GM12878 (cell line): ENCODE results near the gene IPO8. TPM values are rescaled to one million over a fixed set of nuclear protein-coding genes. Genes with fewer than 3 reads are reported as not detected.

Experiments
- ATAC-seq: fragments of 200-7000 bp; cut with Tn5 transposase; 3 replicates; pipeline ENCODE4 v1.9.1; 2020; ENCODE audit warnings: mild to moderate bottlenecking, moderate library complexity
- BruUV-seq: library from RNA; stranded (reverse); fragments of 400-500 nt; replicated peaks from 2 replicates; lab custom pipeline; 2021; lab: Mats Ljungman, UMichigan
- CTCF ChIA-PET: fragments of 300-600 bp; sonication (Branson Sonifier 250); formaldehyde crosslinking; extraction: SDS; loops from one replicate; lab custom pipeline; 2021; ENCODE audit warnings: inconsistent platforms; lab: Yijun Ruan, JAX
- POLR2A ChIA-PET: fragments of 350-600 bp; formaldehyde crosslinking; extraction: SDS; loops from one replicate; lab custom pipeline; 2021; ENCODE audit warnings: inconsistent platforms; lab: Charles Lee
- RAD21 ChIA-PET: fragments of 300-600 bp; sonication (Branson Sonifier 250); formaldehyde crosslinking; loops from one replicate; lab custom pipeline; 2023; ENCODE audit warnings: antibody characterized with exemption; ENCODE audit not compliant: unreplicated experiment; lab: Charles Lee
- SMC1A ChIA-PET: fragments of 300-600 bp; sonication (Branson Sonifier 250); formaldehyde crosslinking; loops from one replicate; lab custom pipeline; 2023; ENCODE audit not compliant: unreplicated experiment, uncharacterized antibody; lab: Charles Lee
- DNase-seq: peaks from one replicate; pipeline ENCODE4 v3.0.0-alpha.2; 2011; ENCODE audit warnings: low read depth, low spot score
- FAIRE-seq: peaks from 3 replicates; lab custom pipeline; 2011; peaks lifted over from hg19 to GRCh38; lab: Jason Lieb, UNC
- H2AFZ ChIP-seq: 2 replicates; pipeline ENCODE4 v1.6.0; 2011; ENCODE audit warnings: low read depth, low read length, control low read depth; ENCODE audit not compliant: control insufficient read depth
- H3K27ac ChIP-seq: 2 replicates; pipeline ENCODE4 v1.5.1; 2011; ENCODE audit warnings: control low read depth; ENCODE audit not compliant: control insufficient read depth, insufficient read depth
- H3K27me3 ChIP-seq, 2 experiments: replicated peaks in 1 of 2; 2 replicates each; pipeline versions ENCODE4 v1.6.0 to v1.6.1; 2011; ENCODE audit warnings: low read length in 1 of 2; ENCODE audit not compliant: control insufficient read depth in 2 of 2, insufficient read depth in 2 of 2
- H3K36me3 ChIP-seq, 2 experiments: 2 replicates each; pipeline ENCODE4 v1.5.1; 2011; ENCODE audit warnings: low read length in 1 of 2; ENCODE audit not compliant: control insufficient read depth in 2 of 2, insufficient read depth in 2 of 2
- H3K4me1 ChIP-seq: 2 replicates; pipeline ENCODE4 v1.6.1; 2011; ENCODE audit warnings: mild to moderate bottlenecking, low read length, moderate library complexity, mixed read lengths; ENCODE audit not compliant: control insufficient read depth, insufficient read depth
- H3K4me2 ChIP-seq: 2 replicates; pipeline ENCODE4 v1.6.0; 2011; ENCODE audit warnings: control low read depth; ENCODE audit not compliant: control insufficient read depth, insufficient read depth
- H3K4me3 ChIP-seq: fragments of 200-600 bp; sonication (generic); 2 replicates; pipeline ENCODE4 v1.5.1; 2016
- H3K79me2 ChIP-seq: 2 replicates; pipeline ENCODE4 v1.6.0; 2011; ENCODE audit warnings: low read length; ENCODE audit not compliant: control insufficient read depth, insufficient read depth
- H3K9ac ChIP-seq: 2 replicates; pipeline ENCODE4 v1.8.0; 2011; ENCODE audit warnings: low read length, control low read depth, mixed read lengths; ENCODE audit not compliant: control insufficient read depth, insufficient read depth
- H3K9me3 ChIP-seq: replicated peaks from 3 replicates; pipeline ENCODE4 v1.5.1; 2011; ENCODE audit warnings: mild to moderate bottlenecking, low read length; ENCODE audit not compliant: control insufficient read depth, insufficient read depth
- H4K20me1 ChIP-seq: 2 replicates; pipeline ENCODE4 v1.6.0; 2011; ENCODE audit not compliant: control insufficient read depth, insufficient read depth
- ETV6 ChIP-seq, 2 experiments: fragments of 450-650 bp in 1 of 2; IDR thresholded peaks in 1 of 2; conservative IDR thresholded peaks in 1 of 2; 2 replicates each; pipeline ENCODE4 v1.6.1; 2014; ENCODE audit warnings: antibody characterized with exemption in 1 of 2, borderline replicate concordance in 1 of 2, low read depth in 1 of 2, mild to moderate bottlenecking in 1 of 2, moderate library complexity in 1 of 2
- FOS ChIP-seq: IDR thresholded peaks from 3 replicates; pipeline ENCODE4 v1.6.1; 2011; ENCODE audit warnings: borderline replicate concordance; ENCODE audit not compliant: insufficient read length; ENCODE audit errors: extremely low read depth
- NFIC ChIP-seq: IDR thresholded peaks from 2 replicates; pipeline ENCODE4 v1.6.1; 2012; ENCODE audit warnings: low read depth, mild to moderate bottlenecking, inconsistent platforms, low read length, moderate library complexity
- POLR2AphosphoS5 ChIP-seq: IDR thresholded peaks from 2 replicates; pipeline ENCODE4 v1.6.1; 2011; ENCODE audit warnings: mild to moderate bottlenecking, low read length, inconsistent platforms
- SIX5 ChIP-seq: IDR thresholded peaks from 2 replicates; pipeline ENCODE4 v1.6.1; 2011; ENCODE audit warnings: mild to moderate bottlenecking, low read depth, low read length, moderate library complexity; ENCODE audit not compliant: severe bottlenecking
- TARDBP ChIP-seq: IDR thresholded peaks from 2 replicates; pipeline ENCODE4 v1.6.1; 2016; ENCODE audit warnings: borderline replicate concordance
- TCF3 ChIP-seq: IDR thresholded peaks from 2 replicates; pipeline ENCODE4 v1.6.1; 2012; ENCODE audit warnings: low read depth, mild to moderate bottlenecking, low read length, borderline replicate concordance; ENCODE audit not compliant: insufficient read depth
- WGBS: methylation state at CpG from one replicate; pipeline ENCODE4 v1.1.6; 2016; ENCODE audit warnings: low lambda C conversion rate; ENCODE audit not compliant: insufficient replicate concordance, insufficient coverage; ENCODE audit errors: missing lambda C conversion rate; 5-methylcytosine and 5-hydroxymethylcytosine counted together
- in situ Hi-C: fragments of 300-500 bp; cut with MboI; formaldehyde crosslinking; loops from 9 replicates; pipeline ENCODE4 v1.14.3; 2018; ENCODE audit warnings: mixed read lengths
- intact Hi-C: fragments of 100-400 bp; cut with micrococcal nuclease; formaldehyde crosslinking; loops from one replicate; pipeline ENCODE4 v1.14.2; 2022; ENCODE audit not compliant: unreplicated experiment
- polyA plus RNA-seq, 11 experiments: library from polyadenylated mRNA; depleted of rRNA in 4 of 11; unstranded in 6 of 11; stranded (reverse) in 5 of 11; fragments of >200 nt; fragmentation: Nextera tagmentation in 4 of 11; fragmentation: Illumina TruSeq in 1 of 11; extraction: Ambion mirVana in 4 of 11; extraction: Trizol in 1 of 11; gene quantifications; 1 replicate in 1 of 11; 2 replicates in 10 of 11; pipeline versions ENCODE4 v1.2.1 to v1.2.3, GENCODE V29; 2011 to 2016; ENCODE audit warnings: inconsistent platforms in 2 of 11, missing spikeins in 2 of 11, low read depth in 1 of 11
- total RNA-seq, 4 experiments: library from RNA; depleted of rRNA in 3 of 4; stranded (reverse); fragments of >200 nt in 3 of 4; fragmentation: Illumina TruSeq in 1 of 4; extraction: Trizol in 1 of 4; gene quantifications; 2 replicates each; pipeline versions ENCODE4 v1.2.1 to v1.2.3, GENCODE V29; 2013 to 2021
- TF ChIP-seq, protein P1 (sequence below): fragments of 150-350 bp; IDR thresholded peaks from 2 replicates; pipeline ENCODE4 v1.6.1; 2016; ENCODE audit warnings: low read depth, low read length

The IPO8 gene
- total and polyA plus RNA-seq, 10 of the 15 experiments (the other 5 are each of a cell fraction or from before 2014, with no cell fraction given): 6.9 to 38.5 (median 15.1) TPM

- Histone ChIP-seq H3K27ac (no peak overlapping the region), H3K9ac (no peak overlapping the region), H2AFZ (no peak overlapping the region), H3K27me3 (no peaks in the 10 kb centered on the region), H4K20me1 (no peaks in the 10 kb centered on the region), H3K36me3 (peaks cover 0 to 1% of the 10 kb centered on the region in 2 experiments), H3K9me3 (no peaks in the 10 kb centered on the region), H3K4me2 (no peak overlapping the region), H3K79me2 (no peaks in the 10 kb centered on the region), H3K4me1 (no peaks in the 10 kb centered on the region), H3K4me3 (no peak overlapping the region)
- DNase-seq (no peak), FAIRE-seq (no peak), ATAC-seq (no peak)
- ChIA-PET POLR2A (no interaction called here), CTCF (interaction anchor here (1.2 kb wide), 1 partner anchor 221 kb away, joined by 3 read pairs; no protein-coding TSS in a partner anchor), SMC1A (no interaction called here), RAD21 (no interaction called here)
- intact Hi-C loops: no loop called here
- TF ChIP-seq SIX5 (no peak), TARDBP (no peak), ETV6 (conservative IDR thresholded peaks at IDR 0.05 in 1 of 2, IDR thresholded peaks at IDR 0.05 in 1 of 2; ENCODE audit: borderline replicate concordance in 1 of 2, low read depth in 1 of 2) (no peak), NFIC (no peak), TCF3 (no peak), POLR2AphosphoS5 (no peak), FOS (no peak)
- TF ChIP-seq, protein P1, sequence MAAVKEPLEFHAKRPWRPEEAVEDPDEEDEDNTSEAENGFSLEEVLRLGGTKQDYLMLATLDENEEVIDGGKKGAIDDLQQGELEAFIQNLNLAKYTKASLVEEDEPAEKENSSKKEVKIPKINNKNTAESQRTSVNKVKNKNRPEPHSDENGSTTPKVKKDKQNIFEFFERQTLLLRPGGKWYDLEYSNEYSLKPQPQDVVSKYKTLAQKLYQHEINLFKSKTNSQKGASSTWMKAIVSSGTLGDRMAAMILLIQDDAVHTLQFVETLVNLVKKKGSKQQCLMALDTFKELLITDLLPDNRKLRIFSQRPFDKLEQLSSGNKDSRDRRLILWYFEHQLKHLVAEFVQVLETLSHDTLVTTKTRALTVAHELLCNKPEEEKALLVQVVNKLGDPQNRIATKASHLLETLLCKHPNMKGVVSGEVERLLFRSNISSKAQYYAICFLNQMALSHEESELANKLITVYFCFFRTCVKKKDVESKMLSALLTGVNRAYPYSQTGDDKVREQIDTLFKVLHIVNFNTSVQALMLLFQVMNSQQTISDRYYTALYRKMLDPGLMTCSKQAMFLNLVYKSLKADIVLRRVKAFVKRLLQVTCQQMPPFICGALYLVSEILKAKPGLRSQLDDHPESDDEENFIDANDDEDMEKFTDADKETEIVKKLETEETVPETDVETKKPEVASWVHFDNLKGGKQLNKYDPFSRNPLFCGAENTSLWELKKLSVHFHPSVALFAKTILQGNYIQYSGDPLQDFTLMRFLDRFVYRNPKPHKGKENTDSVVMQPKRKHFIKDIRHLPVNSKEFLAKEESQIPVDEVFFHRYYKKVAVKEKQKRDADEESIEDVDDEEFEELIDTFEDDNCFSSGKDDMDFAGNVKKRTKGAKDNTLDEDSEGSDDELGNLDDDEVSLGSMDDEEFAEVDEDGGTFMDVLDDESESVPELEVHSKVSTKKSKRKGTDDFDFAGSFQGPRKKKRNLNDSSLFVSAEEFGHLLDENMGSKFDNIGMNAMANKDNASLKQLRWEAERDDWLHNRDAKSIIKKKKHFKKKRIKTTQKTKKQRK: no peak
- WGBS: 87% methylated on average over 6 of the region's 6 CpGs
- in situ Hi-C loops: no loop called here
- BruUV-seq: no TSS peak
These were observed 65.3 kb downstream of the IPO8 start for GRCh38 chr12:30630076-30630978.
